ENCODE results near the gene SMARCD3. TPM values are rescaled to one million over a fixed set of nuclear protein-coding genes. Genes with fewer than 3 reads are reported as not detected.

The SMARCD3 gene
- total RNA-seq, 4 donors from 2014 or later = 21.3 to 80.7 (median 43.3) TPM

GRCh38 chr7:151238924-151239836 is 9.3 kb downstream of the SMARCD3 start:
- DNase-seq = no peak
- H3K4me1 ChIP-seq = no peaks in the 10 kb centered on the region
- H3K9me3 ChIP-seq = no peaks in the 10 kb centered on the region
- H3K4me3 ChIP-seq = no peak overlapping the region
- H3K36me3 ChIP-seq = no peaks in the 10 kb centered on the region
- H3K27me3 ChIP-seq = no peaks in the 10 kb centered on the region
- H3K27ac ChIP-seq = no peak overlapping the region
- TF ChIP-seq POLR2A (IDR thresholded peaks at IDR 0.05) (no peak), CTCF (IDR thresholded peaks at IDR 0.05) (no peak)
- intact Hi-C loops (cut with DNase I; ENCODE audit: low total_unique reads) = no loop called here

GRCh38 chr7:151238190-151238810 is 10.2 kb downstream of the SMARCD3 start:
- H3K9me3 ChIP-seq = no peaks in the 10 kb centered on the region
- no peak overlapping the region for H3K4me3 ChIP-seq
- no peak for DNase-seq
- no peaks in the 10 kb centered on the region for H3K36me3 ChIP-seq
- H3K27me3 ChIP-seq = no peaks in the 10 kb centered on the region
- peaks cover 3 to 7% of the 10 kb centered on the region in 2 donors for H3K4me1 ChIP-seq
- intact Hi-C loops (cut with DNase I; ENCODE audit: low total_unique reads) = no loop called here
- TF ChIP-seq POLR2A (IDR thresholded peaks at IDR 0.05) (no peak), CTCF (IDR thresholded peaks at IDR 0.05) (no peak)
- no peak overlapping the region for H3K27ac ChIP-seq

GRCh38 chr7:151237244-151238189 is 11.0 kb downstream of the SMARCD3 start:
- H3K9me3 ChIP-seq = no peaks in the 10 kb centered on the region
- no peak overlapping the region for H3K27ac ChIP-seq
- no peak for DNase-seq
- no peak for TF ChIP-seq POLR2A (IDR thresholded peaks at IDR 0.05)
- no peak for TF ChIP-seq CTCF (IDR thresholded peaks at IDR 0.05)
- no peak overlapping the region for H3K4me3 ChIP-seq
- H3K36me3 ChIP-seq = no peaks in the 10 kb centered on the region
- H3K4me1 ChIP-seq = peaks cover 5 to 12% of the 10 kb centered on the region in 2 donors
- H3K27me3 ChIP-seq = no peaks in the 10 kb centered on the region
- intact Hi-C loops (cut with DNase I; ENCODE audit: low total_unique reads) = no loop called here

- Histone ChIP-seq H3K36me3 (no peaks in the 10 kb centered on the region), H3K4me1 (peaks cover 5 to 12% of the 10 kb centered on the region in 2 donors), H3K9me3 (no peaks in the 10 kb centered on the region), H3K27ac (no peak overlapping the region), H3K4me3 (no peak overlapping the region), H3K27me3 (no peaks in the 10 kb centered on the region)
- intact Hi-C loops (cut with DNase I; ENCODE audit: low total_unique reads) = no loop called here
- DNase-seq = no peak
- TF ChIP-seq POLR2A (IDR thresholded peaks at IDR 0.05) (no peak), CTCF (IDR thresholded peaks at IDR 0.05) (no peak)
Observed at GRCh38 chr7:151236406-151236805, 12.1 kb downstream of the SMARCD3 start.

All from uterus (tissue), 4 donors.